ENCODE results near the gene HOXD12. TPM values are rescaled to one million over a fixed set of nuclear protein-coding genes. Genes with fewer than 3 reads are reported as not detected.

Gene HOXD12
- total RNA-seq, 1 experiment from 2014 or later, result 0.13 TPM

GRCh38 chr2:176147800-176148496, 48.4 kb downstream of the HOXD12 start:
- ChIA-PET POLR2A (no interaction called here), CTCF (no interaction called here)
- no peak for ATAC-seq
- H3K27ac ChIP-seq (ENCODE audit: low read length), result no peak overlapping the region
- H3K4me1 ChIP-seq (ENCODE audit: control insufficient read depth, insufficient read depth, low read length), result no peaks in the 10 kb centered on the region
- intact Hi-C loops (cut with micrococcal nuclease; ENCODE audit: unreplicated experiment), result no loop called here
- no peaks in the 10 kb centered on the region for H3K27me3 ChIP-seq (ENCODE audit: control insufficient read depth, insufficient read depth, low read length)
- no peaks in the 10 kb centered on the region for H3K9me3 ChIP-seq (ENCODE audit: control insufficient read depth, insufficient read depth, low read depth, low read length)
- no TSS peak for BruUV-seq (replicated peaks)
- no peak overlapping the region for H3K4me3 ChIP-seq (ENCODE audit: low read depth in 2 of 2, low read length in 2 of 2)
- no peaks in the 10 kb centered on the region for H3K36me3 ChIP-seq (ENCODE audit: control insufficient read depth, insufficient read depth, low read length)
- no peak for DNase-seq (ENCODE audit: low read depth, low spot score)
- TF ChIP-seq REST (IDR thresholded peaks at IDR 0.05; ENCODE audit: insufficient read depth in 1 of 2, low read depth in 2 of 2, low read length in 1 of 2) (no peak), TCF7L2 (IDR thresholded peaks at IDR 0.05; ENCODE audit: low read depth, low read length) (no peak), POLR2AphosphoS5 (IDR thresholded peaks at IDR 0.05; ENCODE audit: low read depth, low read length) (no peak), CTCF (IDR thresholded peaks at IDR 0.05) (no peak), SIN3A (IDR thresholded peaks at IDR 0.05; ENCODE audit: borderline replicate concordance, insufficient read depth, low read depth, low read length) (no peak)
- in situ Hi-C loops (cut with HindIII; ENCODE audit: low pct_unique_long_range_greater_than_20kb, low sequenced_read_pairs), result no loop called here

GRCh38 chr2:176148751-176149421, 49.3 kb downstream of the HOXD12 start:
- in situ Hi-C loops (cut with HindIII; ENCODE audit: low pct_unique_long_range_greater_than_20kb, low sequenced_read_pairs) (no loop called here), intact Hi-C loops (cut with micrococcal nuclease; ENCODE audit: unreplicated experiment) (no loop called here)
- POLR2A ChIA-PET, result no interaction called here
- Histone ChIP-seq H3K9me3 (ENCODE audit: control insufficient read depth, insufficient read depth, low read depth, low read length) (no peaks in the 10 kb centered on the region), H3K27ac (ENCODE audit: low read length) (no peak overlapping the region), H3K4me3 (ENCODE audit: low read depth in 2 of 2, low read length in 2 of 2) (no peak overlapping the region), H3K27me3 (ENCODE audit: control insufficient read depth, insufficient read depth, low read length) (no peaks in the 10 kb centered on the region), H3K4me1 (ENCODE audit: control insufficient read depth, insufficient read depth, low read length) (no peaks in the 10 kb centered on the region), H3K36me3 (ENCODE audit: control insufficient read depth, insufficient read depth, low read length) (no peaks in the 10 kb centered on the region)
- CTCF ChIA-PET, result no interaction called here
- no peak for DNase-seq (ENCODE audit: low read depth, low spot score)
- no TSS peak for BruUV-seq (replicated peaks)
- ATAC-seq, result no peak
- no peak for TF ChIP-seq CTCF (IDR thresholded peaks at IDR 0.05)
- TF ChIP-seq SIN3A (IDR thresholded peaks at IDR 0.05; ENCODE audit: borderline replicate concordance, insufficient read depth, low read depth, low read length), result no peak
- TF ChIP-seq REST (IDR thresholded peaks at IDR 0.05; ENCODE audit: insufficient read depth in 1 of 2, low read depth in 2 of 2, low read length in 1 of 2), result no peak
- TF ChIP-seq POLR2AphosphoS5 (IDR thresholded peaks at IDR 0.05; ENCODE audit: low read depth, low read length), result no peak
- TF ChIP-seq TCF7L2 (IDR thresholded peaks at IDR 0.05; ENCODE audit: low read depth, low read length), result no peak

All from Panc1 (cell line).